Measurements from ENCODE around the gene SUPT4H1.

Gene SUPT4H1

GRCh38 chr17:58323366-58324055 is 28.5 kb downstream of the SUPT4H1 start:
- TF ChIP-seq TAF1 (IDR thresholded peaks at IDR 0.05; ENCODE audit: borderline replicate concordance, insufficient read depth, low read length) = no peak
- TF ChIP-seq REST (IDR thresholded peaks at IDR 0.05; ENCODE audit: insufficient read depth in 1 of 2, low read depth in 2 of 2, low read length in 2 of 2) = no peak
- TF ChIP-seq FOXP2 (optimal IDR thresholded peaks at IDR 0.05; ENCODE audit: borderline replicate concordance, extremely low read depth, extremely low read length, insufficient read depth) = no peak
- TF ChIP-seq POLR2AphosphoS5 (IDR thresholded peaks at IDR 0.05; ENCODE audit: low read depth, low read length) = no peak
- no peak for TF ChIP-seq SIN3A (IDR thresholded peaks at IDR 0.05; ENCODE audit: borderline replicate concordance, insufficient read depth, low read length)

DNA sequence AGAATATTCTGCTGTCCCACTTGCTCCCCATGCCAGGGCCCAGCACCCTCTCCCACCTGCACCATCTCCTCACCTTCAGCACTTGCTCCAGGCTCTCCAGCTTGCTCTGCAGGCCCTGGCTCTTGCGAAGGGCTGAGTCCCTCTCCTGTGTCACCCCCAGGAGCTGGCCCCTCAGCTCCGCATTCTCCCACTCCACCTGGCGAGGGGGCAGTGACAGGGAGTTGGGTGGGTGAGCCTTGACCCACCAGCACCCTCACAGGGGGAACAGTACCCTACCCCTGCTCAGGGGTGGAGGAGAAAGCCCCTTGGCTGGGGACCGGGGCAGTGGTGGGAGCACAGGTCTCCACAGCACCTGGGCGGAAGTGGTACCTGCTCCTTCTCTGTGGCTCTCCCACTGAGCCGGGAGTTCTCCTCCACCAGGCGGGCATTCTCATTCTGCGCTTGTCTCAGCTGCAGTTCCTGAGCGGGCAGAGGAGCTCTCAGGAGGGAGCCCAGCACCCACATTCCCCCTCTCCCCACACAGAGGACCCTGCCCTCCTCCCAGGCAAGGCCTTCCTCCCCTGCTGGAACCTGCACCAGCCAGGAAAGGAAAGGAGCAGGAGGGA is 29.3 kb downstream of the SUPT4H1 start:
- TF ChIP-seq TAF1 (IDR thresholded peaks at IDR 0.05; ENCODE audit: borderline replicate concordance, insufficient read depth, low read length) (no peak), SIN3A (IDR thresholded peaks at IDR 0.05; ENCODE audit: borderline replicate concordance, insufficient read depth, low read length) (no peak), REST (IDR thresholded peaks at IDR 0.05; ENCODE audit: insufficient read depth in 1 of 2, low read depth in 2 of 2, low read length in 2 of 2) (no peak), FOXP2 (optimal IDR thresholded peaks at IDR 0.05; ENCODE audit: borderline replicate concordance, extremely low read depth, extremely low read length, insufficient read depth) (no peak), POLR2AphosphoS5 (IDR thresholded peaks at IDR 0.05; ENCODE audit: low read depth, low read length) (no peak)

GRCh38 chr17:58321571-58322525 is 30.2 kb downstream of the SUPT4H1 start:
- TF ChIP-seq SIN3A (IDR thresholded peaks at IDR 0.05; ENCODE audit: borderline replicate concordance, insufficient read depth, low read length) (no peak), POLR2AphosphoS5 (IDR thresholded peaks at IDR 0.05; ENCODE audit: low read depth, low read length) (no peak), REST (IDR thresholded peaks at IDR 0.05; ENCODE audit: insufficient read depth in 1 of 2, low read depth in 2 of 2, low read length in 2 of 2) (no peak), TAF1 (IDR thresholded peaks at IDR 0.05; ENCODE audit: borderline replicate concordance, insufficient read depth, low read length) (no peak), FOXP2 (optimal IDR thresholded peaks at IDR 0.05; ENCODE audit: borderline replicate concordance, extremely low read depth, extremely low read length, insufficient read depth) (no peak)

DNA sequence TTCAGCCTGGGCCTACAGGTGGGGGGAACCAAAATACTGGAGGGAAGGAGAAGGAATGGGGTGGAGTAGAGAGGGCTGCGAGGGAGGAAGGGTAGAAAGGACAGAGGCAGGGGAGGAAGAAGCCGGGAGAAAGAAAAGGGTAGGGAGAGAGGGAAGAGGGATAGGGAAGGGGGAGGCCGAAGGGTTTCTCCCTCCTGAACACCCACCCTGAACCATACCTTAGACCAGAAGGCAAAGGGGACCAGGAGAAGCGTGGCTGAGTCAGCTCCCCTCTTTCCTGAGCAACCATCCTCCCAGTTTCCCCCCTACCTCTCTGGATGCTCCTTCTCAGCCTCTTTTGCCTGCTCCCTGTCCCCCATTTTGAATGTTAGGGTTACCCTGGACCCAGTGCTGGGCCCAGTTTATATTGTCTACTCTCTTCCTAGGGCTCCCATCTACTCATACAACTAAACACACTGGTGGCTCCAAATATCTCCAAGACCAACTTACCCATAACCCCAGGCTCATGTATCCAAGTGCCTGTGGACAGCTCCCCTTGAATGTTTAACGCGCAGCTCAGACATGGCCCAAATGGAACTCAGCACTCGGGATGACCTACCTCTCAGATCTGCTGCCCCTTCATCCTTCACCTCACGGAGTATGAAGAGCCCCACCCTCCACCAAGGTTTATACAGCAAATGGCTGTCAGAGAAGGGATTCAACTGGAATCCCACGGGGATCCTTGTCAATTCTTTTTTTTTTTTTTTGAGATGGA is 31.3 kb downstream of the SUPT4H1 start:
- TF ChIP-seq FOXP2 (optimal IDR thresholded peaks at IDR 0.05; ENCODE audit: borderline replicate concordance, extremely low read depth, extremely low read length, insufficient read depth) (no peak), TAF1 (IDR thresholded peaks at IDR 0.05; ENCODE audit: borderline replicate concordance, insufficient read depth, low read length) (no peak), SIN3A (IDR thresholded peaks at IDR 0.05; ENCODE audit: borderline replicate concordance, insufficient read depth, low read length) (no peak), REST (IDR thresholded peaks at IDR 0.05; ENCODE audit: insufficient read depth in 1 of 2, low read depth in 2 of 2, low read length in 2 of 2) (no peak), POLR2AphosphoS5 (IDR thresholded peaks at IDR 0.05; ENCODE audit: low read depth, low read length) (no peak)
